K562 (cell line): ENCODE results near the gene OR52B6. TPM values are rescaled to one million over a fixed set of nuclear protein-coding genes. Genes with fewer than 3 reads are reported as not detected.

Experiments
- ATF7 ChIP-seq: fragments of 450-650 bp; IDR thresholded peaks from 2 replicates; pipeline ENCODE4 v1.7.1; 2014; ENCODE audit warnings: mild to moderate bottlenecking, moderate library complexity
- CXXC5 ChIP-seq: fragments of 250-450 bp; sonication (Bioruptor Pico); IDR thresholded peaks from 2 replicates; pipeline ENCODE4 v1.8.0; 2022; ENCODE audit warnings: inconsistent platforms, mild to moderate bottlenecking, moderate library complexity
- HDGF ChIP-seq: fragments of 450-650 bp; IDR thresholded peaks from 2 replicates; pipeline ENCODE4 v1.6.1; 2016
- PML ChIP-seq: IDR thresholded peaks from 2 replicates; pipeline ENCODE4 v1.6.1; 2012; ENCODE audit warnings: low read length, inconsistent platforms
- POLR2A ChIP-seq: fragments of 450-650 bp; conservative IDR thresholded peaks from 2 replicates; pipeline ENCODE4 v1.6.1; 2016
- TRIM24 ChIP-seq, 2 experiments: fragments of 450-650 bp; IDR thresholded peaks; 2 replicates each; pipeline ENCODE4 v1.6.1; 2016
- ZBTB1 ChIP-seq: sonication (generic); formaldehyde crosslinking; IDR thresholded peaks from 2 replicates; pipeline ENCODE4 v1.8.1; 2023; ENCODE audit warnings: missing genetic modification reagents, low read depth, mild to moderate bottlenecking, borderline replicate concordance
- ZNF592 ChIP-seq: fragments of 450-650 bp; IDR thresholded peaks from 2 replicates; pipeline ENCODE4 v1.6.1; 2017; ENCODE audit warnings: antibody characterized with exemption, mild to moderate bottlenecking
- polyA plus RNA-seq, 8 experiments: library from polyadenylated mRNA; depleted of rRNA in 4 of 8; stranded (reverse) in 5 of 8; unstranded in 3 of 8; fragments of >200 nt; fragmentation: Nextera tagmentation in 2 of 8; fragmentation: Illumina TruSeq in 1 of 8; extraction: Ambion mirVana in 2 of 8; extraction: Trizol in 1 of 8; gene quantifications; 2 replicates each; pipeline versions ENCODE4 v1.2.1 to v1.2.3, GENCODE V29; 2011 to 2014; ENCODE audit warnings: inconsistent platforms in 1 of 8, missing spikeins in 1 of 8
- total RNA-seq, 7 experiments: library from RNA; depleted of rRNA in 6 of 7; stranded (reverse); fragments of >200 nt in 6 of 7; fragmentation: Illumina TruSeq in 2 of 7; extraction: Trizol in 2 of 7; gene quantifications; 2 replicates each; pipeline versions ENCODE4 v1.2.1 to v1.2.3, GENCODE V29; 2011 to 2021; ENCODE audit warnings: low replicate concordance in 1 of 7
- TF ChIP-seq, protein P1 (sequence below): fragments of 250-450 bp; sonication (Bioruptor Pico); IDR thresholded peaks from 2 replicates; pipeline ENCODE4 v1.4.0; 2020; ENCODE audit warnings: mild to moderate bottlenecking, moderate library complexity
- TF ChIP-seq, protein P2 (sequence below), 2 experiments: fragments of 450-650 bp; IDR thresholded peaks; 2 replicates each; pipeline ENCODE4 v1.6.1; 2018; ENCODE audit warnings: mild to moderate bottlenecking in 2 of 2, low read depth in 1 of 2; ENCODE audit not compliant: partially characterized antibody in 2 of 2

Gene OR52B6
- total and polyA plus RNA-seq, 9 of the 15 experiments (the other 6 are each of a cell fraction or from before 2014, with no cell fraction given), result not detected

DNA sequence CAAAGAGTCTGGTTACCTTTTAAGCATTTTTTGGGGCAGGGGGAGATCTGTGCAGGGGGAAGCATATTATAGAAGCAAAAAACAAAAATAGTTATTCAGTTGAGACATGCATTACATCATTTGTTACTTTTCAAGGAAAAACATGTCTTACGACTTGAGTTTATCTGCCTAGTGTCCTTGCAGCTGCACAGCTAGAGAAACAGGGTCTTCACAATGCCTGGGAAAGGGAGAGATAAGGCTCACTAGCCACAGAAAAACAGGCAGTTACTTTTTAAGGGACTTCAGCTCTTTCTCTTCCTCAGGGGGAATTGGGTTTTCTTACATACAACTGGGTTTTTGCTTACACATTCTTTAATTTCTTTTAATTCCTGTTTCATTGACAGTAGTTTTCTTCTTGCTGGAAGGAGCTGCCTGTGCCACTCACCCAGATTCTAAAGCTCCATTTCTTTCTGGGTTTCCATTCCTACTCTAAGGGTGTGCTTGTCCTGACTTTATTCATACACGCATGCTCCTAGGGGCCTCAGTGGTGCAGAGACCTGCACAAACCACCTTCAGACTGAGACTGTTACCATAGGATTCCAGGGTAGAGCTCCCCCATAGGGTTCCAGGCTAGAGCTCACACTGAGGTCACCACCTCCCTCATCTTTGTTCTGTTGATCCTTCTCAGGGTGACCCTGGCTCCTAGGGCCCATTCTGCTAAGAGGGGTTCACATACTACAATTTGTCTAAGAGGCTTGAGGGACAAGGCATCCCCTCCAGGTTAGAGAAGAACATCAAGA is 49.4 kb upstream of the OR52B6 start (continued):
- TF ChIP-seq, protein P1, sequence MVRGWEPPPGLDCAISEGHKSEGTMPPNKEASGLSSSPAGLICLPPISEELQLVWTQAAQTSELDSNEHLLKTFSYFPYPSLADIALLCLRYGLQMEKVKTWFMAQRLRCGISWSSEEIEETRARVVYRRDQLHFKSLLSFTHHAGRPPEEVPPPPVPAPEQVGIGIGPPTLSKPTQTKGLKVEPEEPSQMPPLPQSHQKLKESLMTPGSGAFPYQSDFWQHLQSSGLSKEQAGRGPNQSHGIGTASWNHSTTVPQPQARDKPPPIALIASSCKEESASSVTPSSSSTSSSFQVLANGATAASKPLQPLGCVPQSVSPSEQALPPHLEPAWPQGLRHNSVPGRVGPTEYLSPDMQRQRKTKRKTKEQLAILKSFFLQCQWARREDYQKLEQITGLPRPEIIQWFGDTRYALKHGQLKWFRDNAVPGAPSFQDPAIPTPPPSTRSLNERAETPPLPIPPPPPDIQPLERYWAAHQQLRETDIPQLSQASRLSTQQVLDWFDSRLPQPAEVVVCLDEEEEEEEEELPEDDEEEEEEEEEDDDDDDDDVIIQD (CRISPR knock-in tag), result no peak
- TF ChIP-seq PML (0 out of 2 replicates have a peak, but pooled peaks have one; percentile 34), TRIM24 (IDR thresholded peaks at IDR 0.05) (peak; percentile 12 to 42; a peak in 2 of 4 replicates), ZNF592 (peak; percentile 32; the same call in 1 of the 2 replicates), ZBTB1 (CRISPR knock-in tag) (no peak), HDGF (peak; percentile 18; the same call in 1 of the 2 replicates), CXXC5 (CRISPR knock-in tag) (peak; percentile 12; the same call in 1 of the 2 replicates), POLR2A (no peak), ATF7 (peak; percentile 89)
- TF ChIP-seq, protein P2, sequence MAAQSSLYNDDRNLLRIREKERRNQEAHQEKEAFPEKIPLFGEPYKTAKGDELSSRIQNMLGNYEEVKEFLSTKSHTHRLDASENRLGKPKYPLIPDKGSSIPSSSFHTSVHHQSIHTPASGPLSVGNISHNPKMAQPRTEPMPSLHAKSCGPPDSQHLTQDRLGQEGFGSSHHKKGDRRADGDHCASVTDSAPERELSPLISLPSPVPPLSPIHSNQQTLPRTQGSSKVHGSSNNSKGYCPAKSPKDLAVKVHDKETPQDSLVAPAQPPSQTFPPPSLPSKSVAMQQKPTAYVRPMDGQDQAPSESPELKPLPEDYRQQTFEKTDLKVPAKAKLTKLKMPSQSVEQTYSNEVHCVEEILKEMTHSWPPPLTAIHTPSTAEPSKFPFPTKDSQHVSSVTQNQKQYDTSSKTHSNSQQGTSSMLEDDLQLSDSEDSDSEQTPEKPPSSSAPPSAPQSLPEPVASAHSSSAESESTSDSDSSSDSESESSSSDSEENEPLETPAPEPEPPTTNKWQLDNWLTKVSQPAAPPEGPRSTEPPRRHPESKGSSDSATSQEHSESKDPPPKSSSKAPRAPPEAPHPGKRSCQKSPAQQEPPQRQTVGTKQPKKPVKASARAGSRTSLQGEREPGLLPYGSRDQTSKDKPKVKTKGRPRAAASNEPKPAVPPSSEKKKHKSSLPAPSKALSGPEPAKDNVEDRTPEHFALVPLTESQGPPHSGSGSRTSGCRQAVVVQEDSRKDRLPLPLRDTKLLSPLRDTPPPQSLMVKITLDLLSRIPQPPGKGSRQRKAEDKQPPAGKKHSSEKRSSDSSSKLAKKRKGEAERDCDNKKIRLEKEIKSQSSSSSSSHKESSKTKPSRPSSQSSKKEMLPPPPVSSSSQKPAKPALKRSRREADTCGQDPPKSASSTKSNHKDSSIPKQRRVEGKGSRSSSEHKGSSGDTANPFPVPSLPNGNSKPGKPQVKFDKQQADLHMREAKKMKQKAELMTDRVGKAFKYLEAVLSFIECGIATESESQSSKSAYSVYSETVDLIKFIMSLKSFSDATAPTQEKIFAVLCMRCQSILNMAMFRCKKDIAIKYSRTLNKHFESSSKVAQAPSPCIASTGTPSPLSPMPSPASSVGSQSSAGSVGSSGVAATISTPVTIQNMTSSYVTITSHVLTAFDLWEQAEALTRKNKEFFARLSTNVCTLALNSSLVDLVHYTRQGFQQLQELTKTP (IDR thresholded peaks at IDR 0.05; ENCODE audit: low read depth in 1 of 2, partially characterized antibody in 2 of 2), result peak in 1 of 2 experiments; percentile 58
